ENCODE results near the gene KRT77. TPM values are rescaled to one million over a fixed set of nuclear protein-coding genes. Genes with fewer than 3 reads are reported as not detected.

Gene KRT77
- total and polyA plus RNA-seq, 2 experiments from 2014 or later: not detected

DNA sequence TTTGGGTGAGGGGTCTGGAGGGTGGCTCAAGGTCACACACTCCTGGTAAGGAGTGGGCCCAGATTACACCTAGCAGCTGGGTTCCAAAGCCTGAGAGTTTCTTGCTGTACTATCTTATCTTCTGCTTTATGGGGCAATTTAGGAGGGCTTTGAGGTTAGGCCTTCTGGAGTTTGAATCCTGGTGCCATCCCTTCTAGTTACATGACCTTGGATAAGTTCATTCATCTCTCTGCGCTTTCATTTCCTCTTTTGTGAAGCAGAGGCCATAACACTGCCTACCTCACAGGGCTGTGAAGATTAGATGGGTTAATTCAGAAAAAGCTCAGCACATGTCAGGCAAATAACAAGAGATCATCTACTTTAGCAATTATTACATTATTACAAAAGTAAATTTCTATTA lies 7.4 kb upstream of the KRT77 start:
- no peaks in the 10 kb centered on the region; the same call in 1 of the 2 replicates for H3K4me1 ChIP-seq (ENCODE audit: insufficient read depth)
- peaks cover 36% of the 10 kb centered on the region for H3K27me3 ChIP-seq (ENCODE audit: insufficient read depth)
- H4K20me1 ChIP-seq (replicated peaks; ENCODE audit: insufficient read depth): peaks cover 5% of the 10 kb centered on the region; the same call in 1 of the 2 replicates
- H3K4me2 ChIP-seq: no peak overlapping the region
- Mint-ChIP-seq H3K4me1 (peaks cover 9% of the 10 kb centered on the region; the same call in 2 of the 3 replicates), H3K27ac (no peak overlapping the region), H3K9me3 (no peaks in the 10 kb centered on the region), H3K36me3 (ENCODE audit: low read depth) (no peaks in the 10 kb centered on the region), H3K4me3 (no peak overlapping the region), H3K27me3 (ENCODE audit: insufficient read depth, low read depth, poor library complexity) (peaks cover 26% of the 10 kb centered on the region)
- no peaks in the 10 kb centered on the region for H3K79me2 ChIP-seq (replicated peaks; ENCODE audit: insufficient read depth)
- no peaks in the 10 kb centered on the region for H3K9me2 ChIP-seq (ENCODE audit: insufficient read depth)
- no peaks in the 10 kb centered on the region for H3K36me3 ChIP-seq (ENCODE audit: insufficient read depth)
- ATAC-seq (no peak), DNase-seq (ENCODE audit: low spot score) (no peak)
- peaks cover 4% of the 10 kb centered on the region; the same call in 1 of the 2 replicates for H3F3A ChIP-seq (replicated peaks; ENCODE audit: low read depth)
- no peak overlapping the region for H3K4me3 ChIP-seq
- TF ChIP-seq JUNB (IDR thresholded peaks at IDR 0.05; ENCODE audit: unreplicated experiment): no peak
- TF ChIP-seq, protein P1, sequence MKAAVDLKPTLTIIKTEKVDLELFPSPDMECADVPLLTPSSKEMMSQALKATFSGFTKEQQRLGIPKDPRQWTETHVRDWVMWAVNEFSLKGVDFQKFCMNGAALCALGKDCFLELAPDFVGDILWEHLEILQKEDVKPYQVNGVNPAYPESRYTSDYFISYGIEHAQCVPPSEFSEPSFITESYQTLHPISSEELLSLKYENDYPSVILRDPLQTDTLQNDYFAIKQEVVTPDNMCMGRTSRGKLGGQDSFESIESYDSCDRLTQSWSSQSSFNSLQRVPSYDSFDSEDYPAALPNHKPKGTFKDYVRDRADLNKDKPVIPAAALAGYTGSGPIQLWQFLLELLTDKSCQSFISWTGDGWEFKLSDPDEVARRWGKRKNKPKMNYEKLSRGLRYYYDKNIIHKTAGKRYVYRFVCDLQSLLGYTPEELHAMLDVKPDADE (IDR thresholded peaks at IDR 0.05): no peak
- TF ChIP-seq STAT1 (IDR thresholded peaks at IDR 0.05; ENCODE audit: unreplicated experiment): no peak
- TF ChIP-seq, protein P2, sequence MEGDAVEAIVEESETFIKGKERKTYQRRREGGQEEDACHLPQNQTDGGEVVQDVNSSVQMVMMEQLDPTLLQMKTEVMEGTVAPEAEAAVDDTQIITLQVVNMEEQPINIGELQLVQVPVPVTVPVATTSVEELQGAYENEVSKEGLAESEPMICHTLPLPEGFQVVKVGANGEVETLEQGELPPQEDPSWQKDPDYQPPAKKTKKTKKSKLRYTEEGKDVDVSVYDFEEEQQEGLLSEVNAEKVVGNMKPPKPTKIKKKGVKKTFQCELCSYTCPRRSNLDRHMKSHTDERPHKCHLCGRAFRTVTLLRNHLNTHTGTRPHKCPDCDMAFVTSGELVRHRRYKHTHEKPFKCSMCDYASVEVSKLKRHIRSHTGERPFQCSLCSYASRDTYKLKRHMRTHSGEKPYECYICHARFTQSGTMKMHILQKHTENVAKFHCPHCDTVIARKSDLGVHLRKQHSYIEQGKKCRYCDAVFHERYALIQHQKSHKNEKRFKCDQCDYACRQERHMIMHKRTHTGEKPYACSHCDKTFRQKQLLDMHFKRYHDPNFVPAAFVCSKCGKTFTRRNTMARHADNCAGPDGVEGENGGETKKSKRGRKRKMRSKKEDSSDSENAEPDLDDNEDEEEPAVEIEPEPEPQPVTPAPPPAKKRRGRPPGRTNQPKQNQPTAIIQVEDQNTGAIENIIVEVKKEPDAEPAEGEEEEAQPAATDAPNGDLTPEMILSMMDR (conservative IDR thresholded peaks at IDR 0.05; ENCODE audit: low read depth in 2 of 2): no peak
- TF ChIP-seq EZH2 (IDR thresholded peaks at IDR 0.05; ENCODE audit: low read depth, unreplicated experiment): no peak
- TF ChIP-seq CREB1 (CRISPR knock-in tag; IDR thresholded peaks at IDR 0.05; ENCODE audit: low read depth): no peak
- no peak for TF ChIP-seq POLR2AphosphoS5 (IDR thresholded peaks at IDR 0.05; ENCODE audit: low read depth)
- TF ChIP-seq REST (IDR thresholded peaks at IDR 0.05; ENCODE audit: unreplicated experiment): no peak
- TF ChIP-seq, protein P3, sequence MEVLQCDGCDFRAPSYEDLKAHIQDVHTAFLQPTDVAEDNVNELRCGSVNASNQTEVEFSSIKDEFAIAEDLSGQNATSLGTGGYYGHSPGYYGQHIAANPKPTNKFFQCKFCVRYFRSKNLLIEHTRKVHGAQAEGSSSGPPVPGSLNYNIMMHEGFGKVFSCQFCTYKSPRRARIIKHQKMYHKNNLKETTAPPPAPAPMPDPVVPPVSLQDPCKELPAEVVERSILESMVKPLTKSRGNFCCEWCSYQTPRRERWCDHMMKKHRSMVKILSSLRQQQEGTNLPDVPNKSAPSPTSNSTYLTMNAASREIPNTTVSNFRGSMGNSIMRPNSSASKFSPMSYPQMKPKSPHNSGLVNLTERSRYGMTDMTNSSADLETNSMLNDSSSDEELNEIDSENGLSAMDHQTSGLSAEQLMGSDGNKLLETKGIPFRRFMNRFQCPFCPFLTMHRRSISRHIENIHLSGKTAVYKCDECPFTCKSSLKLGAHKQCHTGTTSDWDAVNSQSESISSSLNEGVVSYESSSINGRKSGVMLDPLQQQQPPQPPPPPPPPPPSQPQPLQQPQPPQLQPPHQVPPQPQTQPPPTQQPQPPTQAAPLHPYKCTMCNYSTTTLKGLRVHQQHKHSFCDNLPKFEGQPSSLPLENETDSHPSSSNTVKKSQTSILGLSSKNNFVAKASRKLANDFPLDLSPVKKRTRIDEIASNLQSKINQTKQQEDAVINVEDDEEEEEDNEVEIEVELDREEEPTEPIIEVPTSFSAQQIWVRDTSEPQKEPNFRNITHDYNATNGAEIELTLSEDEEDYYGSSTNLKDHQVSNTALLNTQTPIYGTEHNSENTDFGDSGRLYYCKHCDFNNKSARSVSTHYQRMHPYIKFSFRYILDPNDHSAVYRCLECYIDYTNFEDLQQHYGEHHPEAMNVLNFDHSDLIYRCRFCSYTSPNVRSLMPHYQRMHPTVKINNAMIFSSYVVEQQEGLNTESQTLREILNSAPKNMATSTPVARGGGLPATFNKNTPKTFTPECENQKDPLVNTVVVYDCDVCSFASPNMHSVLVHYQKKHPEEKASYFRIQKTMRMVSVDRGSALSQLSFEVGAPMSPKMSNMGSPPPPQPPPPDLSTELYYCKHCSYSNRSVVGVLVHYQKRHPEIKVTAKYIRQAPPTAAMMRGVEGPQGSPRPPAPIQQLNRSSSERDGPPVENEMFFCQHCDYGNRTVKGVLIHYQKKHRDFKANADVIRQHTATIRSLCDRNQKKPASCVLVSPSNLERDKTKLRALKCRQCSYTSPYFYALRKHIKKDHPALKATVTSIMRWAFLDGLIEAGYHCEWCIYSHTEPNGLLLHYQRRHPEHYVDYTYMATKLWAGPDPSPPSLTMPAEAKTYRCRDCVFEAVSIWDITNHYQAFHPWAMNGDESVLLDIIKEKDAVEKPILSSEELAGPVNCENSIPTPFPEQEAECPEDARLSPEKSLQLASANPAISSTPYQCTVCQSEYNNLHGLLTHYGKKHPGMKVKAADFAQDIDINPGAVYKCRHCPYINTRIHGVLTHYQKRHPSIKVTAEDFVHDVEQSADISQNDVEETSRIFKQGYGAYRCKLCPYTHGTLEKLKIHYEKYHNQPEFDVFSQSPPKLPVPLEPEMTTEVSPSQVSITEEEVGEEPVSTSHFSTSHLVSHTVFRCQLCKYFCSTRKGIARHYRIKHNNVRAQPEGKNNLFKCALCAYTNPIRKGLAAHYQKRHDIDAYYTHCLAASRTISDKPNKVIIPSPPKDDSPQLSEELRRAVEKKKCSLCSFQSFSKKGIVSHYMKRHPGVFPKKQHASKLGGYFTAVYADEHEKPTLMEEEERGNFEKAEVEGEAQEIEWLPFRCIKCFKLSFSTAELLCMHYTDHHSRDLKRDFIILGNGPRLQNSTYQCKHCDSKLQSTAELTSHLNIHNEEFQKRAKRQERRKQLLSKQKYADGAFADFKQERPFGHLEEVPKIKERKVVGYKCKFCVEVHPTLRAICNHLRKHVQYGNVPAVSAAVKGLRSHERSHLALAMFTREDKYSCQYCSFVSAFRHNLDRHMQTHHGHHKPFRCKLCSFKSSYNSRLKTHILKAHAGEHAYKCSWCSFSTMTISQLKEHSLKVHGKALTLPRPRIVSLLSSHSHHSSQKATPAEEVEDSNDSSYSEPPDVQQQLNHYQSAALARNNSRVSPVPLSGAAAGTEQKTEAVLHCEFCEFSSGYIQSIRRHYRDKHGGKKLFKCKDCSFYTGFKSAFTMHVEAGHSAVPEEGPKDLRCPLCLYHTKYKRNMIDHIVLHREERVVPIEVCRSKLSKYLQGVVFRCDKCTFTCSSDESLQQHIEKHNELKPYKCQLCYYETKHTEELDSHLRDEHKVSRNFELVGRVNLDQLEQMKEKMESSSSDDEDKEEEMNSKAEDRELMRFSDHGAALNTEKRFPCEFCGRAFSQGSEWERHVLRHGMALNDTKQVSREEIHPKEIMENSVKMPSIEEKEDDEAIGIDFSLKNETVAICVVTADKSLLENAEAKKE (CRISPR knock-in tag; IDR thresholded peaks at IDR 0.05): no peak
- TF ChIP-seq ZNF331 (CRISPR knock-in tag; IDR thresholded peaks at IDR 0.05; ENCODE audit: low read depth): no peak
- TF ChIP-seq ZNF114 (CRISPR knock-in tag; IDR thresholded peaks at IDR 0.05): no peak
- no peak for TF ChIP-seq NANOG (IDR thresholded peaks at IDR 0.05; ENCODE audit: borderline replicate concordance)
- TF ChIP-seq EZH2phosphoT487 (IDR thresholded peaks at IDR 0.05; ENCODE audit: unreplicated experiment): no peak
- no peak overlapping the region for H3K27ac ChIP-seq (ENCODE audit: low read depth)
- no peak overlapping the region for H2AFZ ChIP-seq

Data from GM23338 (cell line).